Fibroblast of skin of left biceps (primary cell): ENCODE measurements around the gene DAGLB.
"Not testable (repeated sequence)": the region's sequence is repeated elsewhere in the genome, so short reads cannot be mapped to it uniquely, and the experiment has no call there.

Source experiments
- DNase-seq, 2 experiments: peaks; one replicate each; pipeline ENCODE4 v3.0.0-alpha.2; 2013; ENCODE audit warnings: low read depth in 2 of 2

Gene DAGLB

GRCh38 chr7:6430974-6431373, 16.8 kb downstream of the DAGLB start:
- DNase-seq: no peak

GRCh38 chr7:6430271-6430940, 17.3 kb downstream of the DAGLB start:
- peak in 1 of 2 experiments; percentile 23 for DNase-seq

- DNase-seq: no peak
Observed at GRCh38 chr7:6425948-6426347, 21.8 kb downstream of the DAGLB start.

GRCh38 chr7:6423942-6424701, 23.6 kb downstream of the DAGLB start:
- no peak for DNase-seq

GRCh38 chr7:6422926-6423632, 24.7 kb downstream of the DAGLB start:
- DNase-seq: no peak

- DNase-seq: no peak
Observed at GRCh38 chr7:6422095-6422494, 25.7 kb downstream of the DAGLB start.

- no peak for DNase-seq
Observed at GRCh38 chr7:6420680-6421079, 27.1 kb downstream of the DAGLB start.

GRCh38 chr7:6419310-6419773, 28.4 kb downstream of the DAGLB start:
- no peak for DNase-seq

- no peak for DNase-seq
Observed at GRCh38 chr7:6417408-6417807, 30.3 kb downstream of the DAGLB start.

- no peak for DNase-seq
Observed at GRCh38 chr7:6416516-6417145, 31.1 kb downstream of the DAGLB start.

GRCh38 chr7:6413637-6414036, 34.1 kb downstream of the DAGLB start:
- no peak for DNase-seq

- no peak for DNase-seq
Observed at GRCh38 chr7:6409944-6410693, 37.6 kb downstream of the DAGLB start.

GRCh38 chr7:6409091-6409490, 38.7 kb downstream of the DAGLB start:
- DNase-seq: no peak

- DNase-seq: no peak
Observed at GRCh38 chr7:6407434-6407833, 40.3 kb downstream of the DAGLB start.

- DNase-seq: no peak
Observed at GRCh38 chr7:6406121-6406520, 41.6 kb downstream of the DAGLB start.

- no peak for DNase-seq
Observed at GRCh38 chr7:6403907-6404306, 43.8 kb downstream of the DAGLB start.

- no peak for DNase-seq
Observed at GRCh38 chr7:6402741-6403140, 45.0 kb downstream of the DAGLB start.

GRCh38 chr7:6402041-6402440, 45.7 kb downstream of the DAGLB start:
- DNase-seq: no peak

GRCh38 chr7:6401536-6401935, 46.2 kb downstream of the DAGLB start:
- no peak for DNase-seq

GRCh38 chr7:6400243-6401105, 47.3 kb downstream of the DAGLB start:
- DNase-seq: not testable (repeated sequence)
